Testis (tissue), 3 donors: ENCODE data around the gene NEURL1B. TPM values are rescaled to one million over a fixed set of nuclear protein-coding genes. Genes with fewer than 3 reads are reported as not detected.

Experiments
- DNase-seq: peaks from one replicate; pipeline ENCODE4 v3.0.0-alpha.2; 2019
- H3K27ac ChIP-seq, 2 donors: fragments of 200-600 bp; sonication (generic); one replicate each; pipeline ENCODE4 v1.5.1; 2019
- H3K27me3 ChIP-seq: fragments of 200-600 bp; sonication (generic); one replicate; pipeline ENCODE4 v1.5.1; 2019
- H3K36me3 ChIP-seq: fragments of 200-600 bp; sonication (generic); one replicate; pipeline ENCODE4 v1.5.1; 2017; ENCODE audit warnings: low read depth; ENCODE audit errors: missing control alignments
- H3K4me1 ChIP-seq: fragments of 200-600 bp; sonication (generic); one replicate; pipeline ENCODE4 v1.5.1; 2019
- H3K4me3 ChIP-seq, 2 donors: fragments of 200-600 bp; sonication (generic); one replicate each; pipeline ENCODE4 v1.5.1; 2017 to 2019
- H3K9me3 ChIP-seq: fragments of 200-600 bp; sonication (generic); one replicate; pipeline ENCODE4 v1.5.1; 2017
- CTCF ChIP-seq, 3 experiments: fragments of 450-650 bp in 2 of 3; fragments of 200-600 bp in 1 of 3; sonication (generic) in 1 of 3; IDR thresholded peaks; one replicate each; pipeline ENCODE4 v1.5.1; 2016 to 2019; ENCODE audit warnings: antibody characterized with exemption in 3 of 3, mild to moderate bottlenecking in 2 of 3, moderate library complexity in 1 of 3
- POLR2A ChIP-seq: fragments of 450-650 bp; IDR thresholded peaks from one replicate; pipeline ENCODE4 v1.6.1; 2017; ENCODE audit warnings: antibody characterized with exemption, mild to moderate bottlenecking, moderate library complexity
- WGBS, 2 donors: methylation state at CpG; one replicate each; pipeline ENCODE4 v1.1.5; 2018; 5-methylcytosine and 5-hydroxymethylcytosine counted together
- intact Hi-C: fragments of 100-400 bp; cut with DNase I; formaldehyde crosslinking; loops from one replicate; pipeline ENCODE4 v1.15.1; 2023; ENCODE audit warnings: low total_unique reads
- polyA plus RNA-seq: library from polyadenylated mRNA; stranded (reverse); fragments of 350-450 nt; fragmentation: Illumina TruSeq; extraction: RNeasy Lipid Tissue Mini Kit (QIAGEN cat#74804); gene quantifications from one replicate; pipeline ENCODE4 v1.2.3, GENCODE V29; 2014; ENCODE audit warnings: low read depth, low replicate concordance; ENCODE audit not compliant: insufficient read depth
- total RNA-seq, 2 donors: library from RNA; depleted of rRNA; stranded (reverse); fragments of >200 nt; gene quantifications; one replicate each; pipeline ENCODE4 v1.2.3, GENCODE V29; 2016

The NEURL1B gene
- total and polyA plus RNA-seq, 3 donors from 2014 or later, result 15.8 to 18.1 (median 17.1) TPM

GRCh38 chr5:172593721-172594235, 47.3 kb upstream of the NEURL1B start:
- Histone ChIP-seq H3K36me3 (no peaks in the 10 kb centered on the region), H3K27ac (no peak overlapping the region), H3K9me3 (no peaks in the 10 kb centered on the region), H3K4me3 (no peak overlapping the region), H3K4me1 (peaks cover 6% of the 10 kb centered on the region), H3K27me3 (no peaks in the 10 kb centered on the region)
- intact Hi-C loops, result no loop called here
- 95 to 97% methylated on average over 8 of the region's 8 CpGs for WGBS, 2 donors
- DNase-seq, result no peak
- no peak for TF ChIP-seq CTCF (IDR thresholded peaks at IDR 0.05)
- TF ChIP-seq POLR2A, result no peak

- 86 to 94% methylated on average over 6 to 8 of the region's 8 CpGs for WGBS, 2 donors
- intact Hi-C loops, result no loop called here
Observed at GRCh38 chr5:172594431-172594830, 46.6 kb upstream of the NEURL1B start.

GRCh38 chr5:172594867-172595466, 46.1 kb upstream of the NEURL1B start:
- Histone ChIP-seq H3K4me3 (no peak overlapping the region), H3K9me3 (no peaks in the 10 kb centered on the region), H3K27me3 (no peaks in the 10 kb centered on the region), H3K4me1 (peaks cover 6% of the 10 kb centered on the region), H3K27ac (no peak overlapping the region), H3K36me3 (no peaks in the 10 kb centered on the region)
- no peak for TF ChIP-seq POLR2A
- no peak for TF ChIP-seq CTCF (IDR thresholded peaks at IDR 0.05)
- 78 to 92% methylated on average over 9 of the region's 9 CpGs for WGBS, 2 donors
- DNase-seq, result no peak
- intact Hi-C loops, result no loop called here

More at GRCh38 chr5:172594431-172594830, 46.6 kb upstream of the NEURL1B start:
- no peaks in the 10 kb centered on the region for H3K36me3 ChIP-seq
- peaks cover 6% of the 10 kb centered on the region for H3K4me1 ChIP-seq
- H3K4me3 ChIP-seq, result no peak overlapping the region
- no peak overlapping the region for H3K27ac ChIP-seq
- no peaks in the 10 kb centered on the region for H3K9me3 ChIP-seq
- H3K27me3 ChIP-seq, result no peaks in the 10 kb centered on the region
- no peak for TF ChIP-seq POLR2A
- TF ChIP-seq CTCF (IDR thresholded peaks at IDR 0.05), result no peak
- no peak for DNase-seq

- no peak for DNase-seq
- no peaks in the 10 kb centered on the region for H3K9me3 ChIP-seq
- intact Hi-C loops, result no loop called here
- H3K36me3 ChIP-seq, result no peaks in the 10 kb centered on the region
- H3K27ac ChIP-seq, result no peak overlapping the region
- peaks cover 6% of the 10 kb centered on the region for H3K4me1 ChIP-seq
- 83 to 91% methylated on average over 12 to 14 of the region's 14 CpGs for WGBS, 2 donors
- H3K4me3 ChIP-seq, result no peak overlapping the region
- H3K27me3 ChIP-seq, result no peaks in the 10 kb centered on the region
- no peak for TF ChIP-seq CTCF (IDR thresholded peaks at IDR 0.05)
- TF ChIP-seq POLR2A, result no peak
Observed at GRCh38 chr5:172595596-172596455, 45.2 kb upstream of the NEURL1B start.
